B cell (primary cell): ENCODE measurements around the gene ASIC1. TPM values are rescaled to one million over a fixed set of nuclear protein-coding genes. Genes with fewer than 3 reads are reported as not detected.

Source experiments
- ATAC-seq: fragments of 200-7000 bp; cut with Tn5 transposase; one replicate; pipeline ENCODE4 v1.10.0; 2021; ENCODE audit warnings: low read depth, mild to moderate bottlenecking, moderate number of reproducible peaks, moderate library complexity
- CTCF ChIA-PET: fragments of 350-600 bp; sonication (Branson Sonifier 250); formaldehyde crosslinking; loops from one replicate; lab custom pipeline; 2021; ENCODE audit warnings: antibody characterized with exemption, inconsistent platforms; lab: Charles Lee
- POLR2A ChIA-PET: fragments of 350-600 bp; sonication (Branson Sonifier 250); formaldehyde crosslinking; loops from one replicate; lab custom pipeline; 2021; ENCODE audit warnings: antibody characterized with exemption; lab: Charles Lee
- DNase-seq: peaks from one replicate; pipeline ENCODE4 v3.0.0; 2013
- H2AFZ ChIP-seq: 2 replicates; pipeline ENCODE4 v1.6.1; 2012; ENCODE audit warnings: mild to moderate bottlenecking, low read depth, low read length; ENCODE audit not compliant: insufficient read depth, poor library complexity, severe bottlenecking
- H3K27ac ChIP-seq, 2 donors: 1 replicate in 1 of 2; 2 replicates in 1 of 2; pipeline ENCODE4 v1.5.1; 2012 to 2013; ENCODE audit warnings: low read length in 2 of 2, mild to moderate bottlenecking in 2 of 2, moderate library complexity in 1 of 2
- H3K27me3 ChIP-seq, 4 experiments: fragments of 200-600 bp in 1 of 4; sonication (generic) in 1 of 4; replicated peaks in 1 of 4; 1 replicate in 2 of 4; 2 replicates in 2 of 4; pipeline versions ENCODE4 v1.6.1 to v1.7.0; 2013 to 2016; ENCODE audit warnings: low read length in 3 of 4, mild to moderate bottlenecking in 2 of 4, mixed read lengths in 1 of 4, moderate library complexity in 1 of 4; ENCODE audit not compliant: insufficient read depth in 4 of 4, control insufficient read depth in 3 of 4; ENCODE audit errors: control extremely low read depth in 1 of 4
- H3K36me3 ChIP-seq, 2 experiments: replicated peaks in 1 of 2; 1 replicate in 1 of 2; 2 replicates in 1 of 2; pipeline versions ENCODE4 v1.6.1 to v1.7.1; 2013; ENCODE audit warnings: low read length in 1 of 2; ENCODE audit not compliant: insufficient read depth in 2 of 2, control insufficient read depth in 1 of 2; ENCODE audit errors: control extremely low read depth in 1 of 2, extremely low read depth in 1 of 2
- H3K4me1 ChIP-seq, 2 donors: fragments of 200-600 bp in 1 of 2; sonication (generic) in 1 of 2; 1 replicate in 1 of 2; 2 replicates in 1 of 2; pipeline versions ENCODE4 v1.5.1 to v1.6.1; 2013 to 2017; ENCODE audit warnings: low read length in 2 of 2; ENCODE audit not compliant: control insufficient read depth in 2 of 2, insufficient read depth in 2 of 2
- H3K4me2 ChIP-seq: replicated peaks from 2 replicates; pipeline ENCODE3; 2012; ENCODE audit warnings: mild to moderate bottlenecking, low read depth, low read length; ENCODE audit not compliant: poor library complexity, severe bottlenecking
- H3K4me3 ChIP-seq, 5 experiments: fragments of 200-600 bp in 1 of 5; sonication (generic) in 1 of 5; 1 replicate in 3 of 5; 2 replicates in 2 of 5; pipeline versions ENCODE4 v1.5.1 to v1.7.0; 2011 to 2016; ENCODE audit warnings: low read length in 4 of 5, mild to moderate bottlenecking in 4 of 5, low read depth in 2 of 5, control low read depth in 1 of 5, moderate library complexity in 1 of 5; ENCODE audit not compliant: insufficient read depth in 1 of 5; ENCODE audit errors: control extremely low read depth in 1 of 5, extremely low read depth in 1 of 5
- H3K79me2 ChIP-seq: fragments of 200-600 bp; sonication (generic); one replicate; pipeline ENCODE4 v1.6.0; 2016; ENCODE audit warnings: low read length; ENCODE audit not compliant: control insufficient read depth, insufficient read depth
- H3K9ac ChIP-seq: fragments of 200-600 bp; sonication (generic); 2 replicates; pipeline ENCODE4 v1.6.1; 2017; ENCODE audit warnings: mild to moderate bottlenecking, low read length, moderate library complexity
- H3K9me3 ChIP-seq, 3 donors: one replicate each; pipeline versions ENCODE4 v1.6.1 to v1.7.1; 2013; ENCODE audit warnings: low read length in 2 of 3; ENCODE audit not compliant: control insufficient read depth in 2 of 3, insufficient read depth in 1 of 3; ENCODE audit errors: control extremely low read depth in 1 of 3
- H4K20me1 ChIP-seq: 2 replicates; pipeline ENCODE4 v1.6.0; 2012; ENCODE audit warnings: mild to moderate bottlenecking, low read length; ENCODE audit not compliant: insufficient read depth, control insufficient read depth, poor library complexity, severe bottlenecking
- H3K27ac Mint-ChIP-seq: one replicate; pipeline ENCODE4 v1.8.0; 2021; ENCODE audit warnings: mixed read lengths
- H3K27me3 Mint-ChIP-seq: one replicate; pipeline ENCODE4 v1.8.0; 2021; ENCODE audit warnings: mixed read lengths
- H3K4me1 Mint-ChIP-seq: one replicate; pipeline ENCODE4 v1.8.0; 2021; ENCODE audit warnings: mixed read lengths
- H3K4me3 Mint-ChIP-seq: one replicate; pipeline ENCODE4 v1.8.0; 2021; ENCODE audit warnings: mixed read lengths
- H3K9me3 Mint-ChIP-seq: one replicate; pipeline ENCODE4 v1.8.0; 2022; ENCODE audit warnings: mixed read lengths; ENCODE audit not compliant: insufficient read depth
- EZH2 ChIP-seq: IDR thresholded peaks from 2 replicates; pipeline ENCODE4 v1.6.1; 2012; ENCODE audit warnings: borderline replicate concordance, low read depth, mild to moderate bottlenecking, moderate library complexity, low read length; ENCODE audit not compliant: insufficient read depth, poor library complexity, severe bottlenecking
- WGBS: methylation state at CpG from one replicate; pipeline ENCODE4 v1.1.5; 2013; ENCODE audit warnings: missing lambda C conversion rate; ENCODE audit not compliant: insufficient coverage; 5-methylcytosine and 5-hydroxymethylcytosine counted together
- intact Hi-C: fragments of 100-400 bp; cut with micrococcal nuclease; formaldehyde crosslinking; loops from one replicate; pipeline ENCODE4 v1.10.0; 2022
- polyA plus RNA-seq: library from polyadenylated mRNA; depleted of rRNA; stranded (reverse); fragments of >200 nt; gene quantifications from 2 replicates; pipeline ENCODE4 v1.2.3, GENCODE V29; 2012
- total RNA-seq, 2 donors: library from RNA; stranded (reverse); fragments of 120-200 nt in 1 of 2; gene quantifications; 1 replicate in 1 of 2; 2 replicates in 1 of 2; pipeline versions ENCODE4 v1.2.3 to v1.2.4, GENCODE V29; 2013 to 2022
- TF ChIP-seq, protein P1 (sequence below): fragments of 200-600 bp; IDR thresholded peaks from one replicate; pipeline ENCODE4 v1.8.0; 2022; ENCODE audit warnings: antibody characterized with exemption, mild to moderate bottlenecking

The ASIC1 gene
- total and polyA plus RNA-seq, 2 donors (not counting 1 experiment from before 2014, with no cell fraction given) = not detected

DNA sequence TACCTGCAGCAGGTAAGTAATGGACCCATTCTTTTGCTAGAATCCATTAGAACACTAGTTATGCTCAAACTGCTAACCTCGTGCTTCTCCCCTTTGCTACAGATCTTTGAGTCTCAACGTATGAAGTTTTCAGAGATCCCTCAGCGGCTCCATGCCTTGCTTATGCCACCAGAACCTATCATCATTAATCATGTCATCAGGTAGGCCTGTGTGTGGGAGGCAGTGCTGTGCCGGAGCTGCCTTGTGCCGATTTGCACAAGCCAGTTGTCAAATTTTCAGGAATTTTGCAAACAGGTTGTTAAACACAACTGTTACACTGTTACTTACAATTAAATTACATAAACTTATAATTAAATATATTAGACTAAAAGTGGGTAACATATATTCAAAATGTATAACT lies 33.0 kb downstream of the ASIC1 start:
- Mint-ChIP-seq H3K27ac (no peak overlapping the region), H3K4me3 (no peak overlapping the region), H3K4me1 (peaks cover 30% of the 10 kb centered on the region), H3K9me3 (no peaks in the 10 kb centered on the region), H3K27me3 (no peaks in the 10 kb centered on the region)
- H2AFZ ChIP-seq = no peak overlapping the region
- no peaks in the 10 kb centered on the region for H3K27me3 ChIP-seq
- TF ChIP-seq, protein P1, sequence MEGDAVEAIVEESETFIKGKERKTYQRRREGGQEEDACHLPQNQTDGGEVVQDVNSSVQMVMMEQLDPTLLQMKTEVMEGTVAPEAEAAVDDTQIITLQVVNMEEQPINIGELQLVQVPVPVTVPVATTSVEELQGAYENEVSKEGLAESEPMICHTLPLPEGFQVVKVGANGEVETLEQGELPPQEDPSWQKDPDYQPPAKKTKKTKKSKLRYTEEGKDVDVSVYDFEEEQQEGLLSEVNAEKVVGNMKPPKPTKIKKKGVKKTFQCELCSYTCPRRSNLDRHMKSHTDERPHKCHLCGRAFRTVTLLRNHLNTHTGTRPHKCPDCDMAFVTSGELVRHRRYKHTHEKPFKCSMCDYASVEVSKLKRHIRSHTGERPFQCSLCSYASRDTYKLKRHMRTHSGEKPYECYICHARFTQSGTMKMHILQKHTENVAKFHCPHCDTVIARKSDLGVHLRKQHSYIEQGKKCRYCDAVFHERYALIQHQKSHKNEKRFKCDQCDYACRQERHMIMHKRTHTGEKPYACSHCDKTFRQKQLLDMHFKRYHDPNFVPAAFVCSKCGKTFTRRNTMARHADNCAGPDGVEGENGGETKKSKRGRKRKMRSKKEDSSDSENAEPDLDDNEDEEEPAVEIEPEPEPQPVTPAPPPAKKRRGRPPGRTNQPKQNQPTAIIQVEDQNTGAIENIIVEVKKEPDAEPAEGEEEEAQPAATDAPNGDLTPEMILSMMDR = no peak
- TF ChIP-seq EZH2 = no peak
- no peak for ATAC-seq
- no peak overlapping the region for H3K4me2 ChIP-seq
- peaks cover 12 to 13% of the 10 kb centered on the region in 2 donors for H3K4me1 ChIP-seq
- DNase-seq = no peak
- WGBS = 100% methylated on average over 2 of the region's 5 CpGs
- ChIA-PET POLR2A (interaction anchor here (0.7 to 1.1 kb wide), 2 partner anchors 22 to 80 kb away, joined by 3 to 4 read pairs; partner anchors contain the start of gene COX14), CTCF (interaction anchor here (1.1 to 17.2 kb wide), 11 partner anchors 9 to 86 kb away, joined by 3 to 343 read pairs (median 5); partner anchors contain the start of genes CERS5, COX14 and GPD1)
- peaks cover 9% of the 10 kb centered on the region for H4K20me1 ChIP-seq
- H3K9me3 ChIP-seq = no peaks in the 10 kb centered on the region
- intact Hi-C loops = no loop called here
- no peak overlapping the region for H3K27ac ChIP-seq
- peaks cover 16% of the 10 kb centered on the region for H3K79me2 ChIP-seq
- no peak overlapping the region for H3K4me3 ChIP-seq
- H3K9ac ChIP-seq = no peak overlapping the region
- peaks cover 25 to 80% of the 10 kb centered on the region in 2 experiments for H3K36me3 ChIP-seq

DNA sequence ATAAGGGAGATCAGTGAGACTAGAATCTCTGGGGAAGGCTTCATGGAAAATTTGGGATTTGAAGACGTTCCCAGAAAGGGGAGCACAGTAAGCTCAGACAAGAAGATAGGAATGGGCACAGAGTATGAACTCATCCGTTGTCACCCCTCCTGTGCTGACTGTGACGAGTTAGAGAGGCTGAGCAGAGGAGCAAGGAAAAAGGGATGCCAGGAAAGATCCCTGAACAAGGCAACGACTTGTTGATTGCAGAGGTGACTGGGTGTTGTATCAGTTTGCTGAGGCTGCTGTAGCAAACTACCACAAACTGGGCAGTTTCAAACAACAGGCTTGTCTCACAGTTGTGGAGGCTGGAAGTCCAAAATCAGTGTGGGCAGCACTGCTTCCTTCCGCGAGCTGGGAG lies 40.6 kb downstream of the ASIC1 start:
- Histone ChIP-seq H3K79me2 (peaks cover 4% of the 10 kb centered on the region), H3K4me2 (no peak overlapping the region), H3K4me1 (no peaks in the 10 kb centered on the region), H3K36me3 (peaks cover 19 to 75% of the 10 kb centered on the region in 2 experiments), H3K27me3 (no peaks in the 10 kb centered on the region), H3K9ac (no peak overlapping the region), H3K4me3 (no peak overlapping the region), H3K9me3 (no peaks in the 10 kb centered on the region), H3K27ac (no peak overlapping the region), H4K20me1 (peaks cover 5% of the 10 kb centered on the region), H2AFZ (no peak overlapping the region)
- DNase-seq = no peak
- TF ChIP-seq EZH2 = no peak
- no peaks in the 10 kb centered on the region for H3K27me3 Mint-ChIP-seq
- H3K9me3 Mint-ChIP-seq = no peaks in the 10 kb centered on the region
- ATAC-seq = no peak
- CTCF ChIA-PET = interaction anchor here (17.2 kb wide), 1 partner anchor 9 kb away, joined by 343 read pairs; the partner anchor contains the start of genes COX14 and GPD1
- POLR2A ChIA-PET = interaction anchor here (0.7 kb wide), 1 partner anchor 13 kb away, joined by 4 read pairs; no protein-coding TSS in a partner anchor
- WGBS = 97% methylated on average over 4 of the region's 6 CpGs
- H3K4me3 Mint-ChIP-seq = no peak overlapping the region
- H3K27ac Mint-ChIP-seq = no peak overlapping the region
- no peaks in the 10 kb centered on the region for H3K4me1 Mint-ChIP-seq
- intact Hi-C loops = no loop called here
